Gastroesophageal sphincter (tissue), 3 donors: ENCODE results near the gene MYCBP2.

Source experiments
- POLR2A ChIP-seq, 2 donors: fragments of 450-650 bp; IDR thresholded peaks; one replicate each; pipeline ENCODE4 v1.6.1; 2017; ENCODE audit warnings: antibody characterized with exemption in 2 of 2, mild to moderate bottlenecking in 2 of 2, moderate library complexity in 1 of 2
- POLR2AphosphoS5 ChIP-seq: sonication (generic); formaldehyde crosslinking; IDR thresholded peaks from one replicate; pipeline ENCODE4 v1.6.1; 2017; ENCODE audit warnings: antibody characterized with exemption
- TF ChIP-seq, protein P1 (sequence below), 4 experiments: fragments of 200-600 bp in 2 of 4; fragments of 450-650 bp in 2 of 4; sonication (generic) in 1 of 4; IDR thresholded peaks; one replicate each; pipeline ENCODE4 v1.5.1; 2017 to 2019; ENCODE audit warnings: antibody characterized with exemption in 4 of 4, mild to moderate bottlenecking in 2 of 4, moderate library complexity in 2 of 4

DNA sequence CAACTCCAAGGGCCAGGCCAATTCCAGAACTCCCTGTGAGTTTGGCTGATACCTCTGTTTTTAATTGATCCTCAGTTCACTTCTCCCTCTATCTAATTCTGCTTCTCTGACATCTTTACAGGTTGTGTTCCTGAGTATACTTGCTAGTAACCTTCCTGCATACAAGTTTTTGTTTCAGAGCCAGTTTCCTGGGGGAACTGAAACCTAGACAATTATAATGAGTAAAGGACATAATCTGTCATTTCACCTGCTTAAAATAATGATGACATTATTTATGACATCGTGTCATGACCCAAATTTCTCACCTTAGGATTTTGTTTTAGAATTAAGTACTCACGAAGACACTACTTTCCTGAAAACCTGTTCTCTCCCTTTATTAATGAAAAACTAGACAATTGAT, 12.5 kb upstream of the MYCBP2 start:
- TF ChIP-seq POLR2A (IDR thresholded peaks at IDR 0.05) (no peak), POLR2AphosphoS5 (no peak)
- TF ChIP-seq, protein P1, sequence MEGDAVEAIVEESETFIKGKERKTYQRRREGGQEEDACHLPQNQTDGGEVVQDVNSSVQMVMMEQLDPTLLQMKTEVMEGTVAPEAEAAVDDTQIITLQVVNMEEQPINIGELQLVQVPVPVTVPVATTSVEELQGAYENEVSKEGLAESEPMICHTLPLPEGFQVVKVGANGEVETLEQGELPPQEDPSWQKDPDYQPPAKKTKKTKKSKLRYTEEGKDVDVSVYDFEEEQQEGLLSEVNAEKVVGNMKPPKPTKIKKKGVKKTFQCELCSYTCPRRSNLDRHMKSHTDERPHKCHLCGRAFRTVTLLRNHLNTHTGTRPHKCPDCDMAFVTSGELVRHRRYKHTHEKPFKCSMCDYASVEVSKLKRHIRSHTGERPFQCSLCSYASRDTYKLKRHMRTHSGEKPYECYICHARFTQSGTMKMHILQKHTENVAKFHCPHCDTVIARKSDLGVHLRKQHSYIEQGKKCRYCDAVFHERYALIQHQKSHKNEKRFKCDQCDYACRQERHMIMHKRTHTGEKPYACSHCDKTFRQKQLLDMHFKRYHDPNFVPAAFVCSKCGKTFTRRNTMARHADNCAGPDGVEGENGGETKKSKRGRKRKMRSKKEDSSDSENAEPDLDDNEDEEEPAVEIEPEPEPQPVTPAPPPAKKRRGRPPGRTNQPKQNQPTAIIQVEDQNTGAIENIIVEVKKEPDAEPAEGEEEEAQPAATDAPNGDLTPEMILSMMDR (IDR thresholded peaks at IDR 0.05) = no peak
